ENCODE results near the gene SLC35A3. TPM values are rescaled to one million over a fixed set of nuclear protein-coding genes. Genes with fewer than 3 reads are reported as not detected.
A peak's percentile ranks its signal among the peaks of the same experiment; 100 is the strongest.

The SLC35A3 gene
- total and polyA plus RNA-seq, 9 of the 15 experiments (the other 6 are each of a cell fraction or from before 2014, with no cell fraction given) = 3.5 to 21.7 (median 13.2) TPM

DNA sequence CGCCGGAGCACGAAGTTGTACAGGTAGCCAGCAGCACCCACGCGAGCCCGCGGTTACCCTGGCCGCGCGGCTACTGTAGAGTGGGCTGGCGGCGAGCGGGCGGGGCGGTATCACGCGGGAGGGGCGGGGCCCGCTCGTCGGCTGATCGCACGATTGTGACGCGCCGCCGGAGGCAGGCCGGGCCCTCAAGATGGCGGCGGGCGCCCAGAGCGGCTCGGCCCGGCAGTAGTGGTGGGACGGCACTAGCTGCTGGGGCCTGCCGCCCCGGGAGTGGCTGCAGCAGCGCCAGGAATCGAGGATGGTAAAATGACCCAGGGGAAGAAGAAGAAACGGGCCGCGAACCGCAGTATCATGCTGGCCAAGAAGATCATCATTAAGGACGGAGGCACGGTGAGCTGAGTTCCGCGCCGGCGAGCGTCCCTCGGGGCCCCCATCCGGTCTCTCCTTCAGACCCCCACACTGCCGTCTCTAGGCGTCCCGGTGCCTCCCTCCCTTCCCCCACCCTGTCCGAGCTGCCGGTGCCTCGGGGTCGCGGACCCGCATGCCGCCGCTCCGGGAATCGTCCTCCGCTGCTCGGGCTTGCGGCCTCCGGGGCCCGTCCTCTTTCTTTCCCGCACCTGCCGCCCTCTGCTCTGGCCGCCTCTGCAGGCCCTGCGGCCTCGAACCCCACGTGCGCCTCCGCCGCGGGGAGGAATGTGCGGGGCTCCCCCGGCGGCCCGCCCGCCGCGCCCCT lies 68.3 kb downstream of the SLC35A3 start (continued):
- TF ChIP-seq, protein P1, sequence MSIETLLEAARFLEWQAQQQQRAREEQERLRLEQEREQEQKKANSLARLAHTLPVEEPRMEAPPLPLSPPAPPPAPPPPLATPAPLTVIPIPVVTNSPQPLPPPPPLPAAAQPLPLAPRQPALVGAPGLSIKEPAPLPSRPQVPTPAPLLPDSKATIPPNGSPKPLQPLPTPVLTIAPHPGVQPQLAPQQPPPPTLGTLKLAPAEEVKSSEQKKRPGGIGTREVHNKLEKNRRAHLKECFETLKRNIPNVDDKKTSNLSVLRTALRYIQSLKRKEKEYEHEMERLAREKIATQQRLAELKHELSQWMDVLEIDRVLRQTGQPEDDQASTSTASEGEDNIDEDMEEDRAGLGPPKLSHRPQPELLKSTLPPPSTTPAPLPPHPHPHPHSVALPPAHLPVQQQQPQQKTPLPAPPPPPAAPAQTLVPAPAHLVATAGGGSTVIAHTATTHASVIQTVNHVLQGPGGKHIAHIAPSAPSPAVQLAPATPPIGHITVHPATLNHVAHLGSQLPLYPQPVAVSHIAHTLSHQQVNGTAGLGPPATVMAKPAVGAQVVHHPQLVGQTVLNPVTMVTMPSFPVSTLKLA (conservative IDR thresholded peaks at IDR 0.05) = peak; percentile 73 to 89
- no peak for TF ChIP-seq ZNF561 (CRISPR knock-in tag; conservative IDR thresholded peaks at IDR 0.05)
- TF ChIP-seq GATA2 (CRISPR knock-in tag; IDR thresholded peaks at IDR 0.05) = peak; percentile 82
- TF ChIP-seq FOXK1 (CRISPR knock-in tag; IDR thresholded peaks at IDR 0.05; ENCODE audit: borderline replicate concordance) = no peak
- no peak for TF ChIP-seq XRCC5 (IDR thresholded peaks at IDR 0.05; ENCODE audit: low read depth, low read length)
- TF ChIP-seq, protein P2, sequence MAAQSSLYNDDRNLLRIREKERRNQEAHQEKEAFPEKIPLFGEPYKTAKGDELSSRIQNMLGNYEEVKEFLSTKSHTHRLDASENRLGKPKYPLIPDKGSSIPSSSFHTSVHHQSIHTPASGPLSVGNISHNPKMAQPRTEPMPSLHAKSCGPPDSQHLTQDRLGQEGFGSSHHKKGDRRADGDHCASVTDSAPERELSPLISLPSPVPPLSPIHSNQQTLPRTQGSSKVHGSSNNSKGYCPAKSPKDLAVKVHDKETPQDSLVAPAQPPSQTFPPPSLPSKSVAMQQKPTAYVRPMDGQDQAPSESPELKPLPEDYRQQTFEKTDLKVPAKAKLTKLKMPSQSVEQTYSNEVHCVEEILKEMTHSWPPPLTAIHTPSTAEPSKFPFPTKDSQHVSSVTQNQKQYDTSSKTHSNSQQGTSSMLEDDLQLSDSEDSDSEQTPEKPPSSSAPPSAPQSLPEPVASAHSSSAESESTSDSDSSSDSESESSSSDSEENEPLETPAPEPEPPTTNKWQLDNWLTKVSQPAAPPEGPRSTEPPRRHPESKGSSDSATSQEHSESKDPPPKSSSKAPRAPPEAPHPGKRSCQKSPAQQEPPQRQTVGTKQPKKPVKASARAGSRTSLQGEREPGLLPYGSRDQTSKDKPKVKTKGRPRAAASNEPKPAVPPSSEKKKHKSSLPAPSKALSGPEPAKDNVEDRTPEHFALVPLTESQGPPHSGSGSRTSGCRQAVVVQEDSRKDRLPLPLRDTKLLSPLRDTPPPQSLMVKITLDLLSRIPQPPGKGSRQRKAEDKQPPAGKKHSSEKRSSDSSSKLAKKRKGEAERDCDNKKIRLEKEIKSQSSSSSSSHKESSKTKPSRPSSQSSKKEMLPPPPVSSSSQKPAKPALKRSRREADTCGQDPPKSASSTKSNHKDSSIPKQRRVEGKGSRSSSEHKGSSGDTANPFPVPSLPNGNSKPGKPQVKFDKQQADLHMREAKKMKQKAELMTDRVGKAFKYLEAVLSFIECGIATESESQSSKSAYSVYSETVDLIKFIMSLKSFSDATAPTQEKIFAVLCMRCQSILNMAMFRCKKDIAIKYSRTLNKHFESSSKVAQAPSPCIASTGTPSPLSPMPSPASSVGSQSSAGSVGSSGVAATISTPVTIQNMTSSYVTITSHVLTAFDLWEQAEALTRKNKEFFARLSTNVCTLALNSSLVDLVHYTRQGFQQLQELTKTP (IDR thresholded peaks at IDR 0.05; ENCODE audit: low read depth in 1 of 2, partially characterized antibody in 2 of 2) = no peak
- TF ChIP-seq ZNF217 (CRISPR knock-in tag; IDR thresholded peaks at IDR 0.05) = no peak
- peak; percentile 92 for TF ChIP-seq TGIF2 (CRISPR knock-in tag; IDR thresholded peaks at IDR 0.05)
- 0 out of 2 replicates have a peak, but pooled peaks have one; percentile 61 for TF ChIP-seq SRSF1 (IDR thresholded peaks at IDR 0.05; ENCODE audit: low read depth, low read length)
- no peak for TF ChIP-seq LARP7 (IDR thresholded peaks at IDR 0.05)
- TF ChIP-seq, protein P3, sequence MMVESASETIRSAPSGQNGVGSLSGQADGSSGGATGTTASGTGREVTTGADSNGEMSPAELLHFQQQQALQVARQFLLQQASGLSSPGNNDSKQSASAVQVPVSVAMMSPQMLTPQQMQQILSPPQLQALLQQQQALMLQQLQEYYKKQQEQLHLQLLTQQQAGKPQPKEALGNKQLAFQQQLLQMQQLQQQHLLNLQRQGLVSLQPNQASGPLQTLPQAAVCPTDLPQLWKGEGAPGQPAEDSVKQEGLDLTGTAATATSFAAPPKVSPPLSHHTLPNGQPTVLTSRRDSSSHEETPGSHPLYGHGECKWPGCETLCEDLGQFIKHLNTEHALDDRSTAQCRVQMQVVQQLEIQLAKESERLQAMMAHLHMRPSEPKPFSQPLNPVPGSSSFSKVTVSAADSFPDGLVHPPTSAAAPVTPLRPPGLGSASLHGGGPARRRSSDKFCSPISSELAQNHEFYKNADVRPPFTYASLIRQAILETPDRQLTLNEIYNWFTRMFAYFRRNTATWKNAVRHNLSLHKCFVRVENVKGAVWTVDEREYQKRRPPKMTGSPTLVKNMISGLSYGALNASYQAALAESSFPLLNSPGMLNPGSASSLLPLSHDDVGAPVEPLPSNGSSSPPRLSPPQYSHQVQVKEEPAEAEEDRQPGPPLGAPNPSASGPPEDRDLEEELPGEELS (CRISPR knock-in tag; IDR thresholded peaks at IDR 0.05; ENCODE audit: borderline replicate concordance) = 0 out of 2 replicates have a peak, but pooled peaks have one; percentile 32
- peak; percentile 92 for TF ChIP-seq CREB1 (IDR thresholded peaks at IDR 0.05)
- peak; percentile 91 for TF ChIP-seq CREB1 (CRISPR knock-in tag; IDR thresholded peaks at IDR 0.05)
- no peak for TF ChIP-seq THRAP3 (IDR thresholded peaks at IDR 0.05; ENCODE audit: borderline replicate concordance)
- 0 out of 2 replicates have a peak, but pooled peaks have one; percentile 19 for TF ChIP-seq C11orf30 (IDR thresholded peaks at IDR 0.05; ENCODE audit: low read depth)
- TF ChIP-seq ETV6 (IDR thresholded peaks at IDR 0.05; ENCODE audit: borderline replicate concordance in 1 of 2, low read depth in 2 of 2, low read length in 1 of 2) = no peak
- TF ChIP-seq ETV6 (CRISPR knock-in tag; IDR thresholded peaks at IDR 0.05; ENCODE audit: borderline replicate concordance) = no peak
- TF ChIP-seq SNIP1 (IDR thresholded peaks at IDR 0.05; ENCODE audit: low read depth) = no peak
- TF ChIP-seq SPI1 (IDR thresholded peaks at IDR 0.05; ENCODE audit: borderline replicate concordance, low read depth, low read length) = no peak
